Motor neuron (in vitro differentiated cells): ENCODE data around the gene PEX16. TPM values are rescaled to one million over a fixed set of nuclear protein-coding genes. Genes with fewer than 3 reads are reported as not detected.

Experiments
- ATAC-seq, 8 experiments: fragments of 200-7000 bp; cut with Tn5 transposase; replicated peaks in 6 of 8; 2 replicates each; pipeline ENCODE4 v1.8.0; 2021; ENCODE audit warnings: mild to moderate bottlenecking in 8 of 8, moderate library complexity in 8 of 8
- H3K27ac ChIP-seq, 2 donors: fragments of 250-450 bp; sonication (Bioruptor Pico); 2 replicates each; pipeline ENCODE4 v1.9.0; 2021; ENCODE audit warnings: antibody characterized with exemption in 2 of 2, mild to moderate bottlenecking in 2 of 2, moderate library complexity in 1 of 2
- H3K4me1 ChIP-seq, 2 donors: fragments of 250-450 bp; sonication (Bioruptor Pico); replicated peaks in 1 of 2; 2 replicates each; pipeline ENCODE4 v1.6.1; 2021; ENCODE audit warnings: antibody characterized with exemption in 2 of 2, mild to moderate bottlenecking in 2 of 2, moderate library complexity in 1 of 2
- H3K4me3 ChIP-seq, 5 donors: fragments of 250-450 bp; sonication (Bioruptor Pico); 2 replicates each; pipeline ENCODE4 v1.9.0; 2021; ENCODE audit warnings: antibody characterized with exemption in 5 of 5, mild to moderate bottlenecking in 5 of 5, moderate library complexity in 4 of 5
- WGBS, 10 experiments: fragments of 450-650 bp; shearing (Covaris generic); methylation state at CpG; one replicate each; pipeline ENCODE4 v1.0.0; 2022; 5-methylcytosine and 5-hydroxymethylcytosine counted together
- in situ Hi-C, 9 experiments: fragments of 400-800 bp; cut with MboI; loops; one replicate each; pipeline ENCODE4 v1.15.0; 2021; ENCODE audit warnings: low sequenced_read_pairs in 9 of 9, low pct_unique_long_range_greater_than_20kb in 2 of 9; ENCODE audit not compliant: unreplicated experiment in 9 of 9
- total RNA-seq, 8 experiments: library from RNA; unstranded; fragments of 300-600 nt; gene quantifications; 2 replicates each; pipeline versions ENCODE4 v1.2.3 to v1.2.4, GENCODE V29; 2022

PEX16 gene
- total RNA-seq, 8 experiments from 2014 or later, result 22.7 to 51.5 (median 28.6) TPM

- peaks cover 5 to 22% of the 10 kb centered on the region in 2 donors for H3K4me1 ChIP-seq
These were observed 2.3 kb upstream of the PEX16 start for GRCh38 chr11:45919806-45920530.

GRCh38 chr11:45918962-45919675, 1.4 kb upstream of the PEX16 start:
- in situ Hi-C loops, result no loop called here
- Histone ChIP-seq H3K4me3 (peak overlapping the region; percentile 41 to 83 (median 63)), H3K4me1 (peaks cover 5 to 22% of the 10 kb centered on the region in 2 donors), H3K27ac (peak overlapping the region in 1 of 2 donors; percentile 4)
- no peak for ATAC-seq
- 0 to 63% (median 33%) methylated on average over 1 to 6 of the region's 7 CpGs for WGBS, 10 experiments

More at GRCh38 chr11:45919806-45920530, 2.3 kb upstream of the PEX16 start:
- no peak for ATAC-seq
- no peak overlapping the region for H3K4me3 ChIP-seq
- H3K27ac ChIP-seq, result no peak overlapping the region
- in situ Hi-C loops, result no loop called here
- 60 to 100% (median 85%) methylated on average over 1 to 8 of the region's 13 CpGs; no CpG with 5 or more reads in 3 of the 10 experiments for WGBS, 10 experiments

- in situ Hi-C loops, result no loop called here
These were observed 759 bp upstream of the PEX16 start for GRCh38 chr11:45918331-45918941.

GRCh38 chr11:45917286-45917622, 423 bp downstream of the PEX16 start:
- H3K4me3 ChIP-seq, result peak overlapping the region; percentile 41 to 83 (median 63)
- ATAC-seq, result peak in 2 of 8 experiments; percentile 2 to 5
- peak overlapping the region; percentile 90 to 92 for H3K27ac ChIP-seq
- 0 to 7% (median 0%) methylated on average over 1 to 3 of the region's 16 CpGs; no CpG with 5 or more reads in 7 of the 10 experiments for WGBS, 10 experiments
- peaks cover 5 to 19% of the 10 kb centered on the region in 2 donors for H3K4me1 ChIP-seq
- in situ Hi-C loops, result no loop called here

More at GRCh38 chr11:45918331-45918941, 759 bp upstream of the PEX16 start:
- H3K4me1 ChIP-seq, result peaks cover 5 to 22% of the 10 kb centered on the region in 2 donors
- peak overlapping the region; percentile 41 to 83 (median 63) for H3K4me3 ChIP-seq
- peak; percentile 36 to 71 (median 63) for ATAC-seq
- WGBS, 10 experiments, result 0 to 7% (median 1%) methylated on average over 2 to 17 of the region's 38 CpGs; no CpG with 5 or more reads in 3 of the 10 experiments
- peak overlapping the region; percentile 90 to 92 for H3K27ac ChIP-seq

- WGBS, 10 experiments, result 60 to 100% (median 93%) methylated on average over 2 to 8 of the region's 13 CpGs; no CpG with 5 or more reads in 5 of the 10 experiments
- no peak for ATAC-seq
- in situ Hi-C loops, result no loop called here
- Histone ChIP-seq H3K4me3 (no peak overlapping the region), H3K4me1 (peaks cover 5 to 8% of the 10 kb centered on the region in 2 donors), H3K27ac (no peak overlapping the region)
These were observed 2.2 kb downstream of the PEX16 start for GRCh38 chr11:45915446-45915845.

- WGBS, 10 experiments, result 91 to 100% (median 100%) methylated on average over 1 to 4 of the region's 22 CpGs; no CpG with 5 or more reads in 7 of the 10 experiments
- Histone ChIP-seq H3K27ac (no peak overlapping the region), H3K4me3 (no peak overlapping the region), H3K4me1 (peaks cover 5 to 8% of the 10 kb centered on the region in 2 donors)
- no peak for ATAC-seq
- in situ Hi-C loops, result no loop called here
These were observed 3.6 kb downstream of the PEX16 start for GRCh38 chr11:45913942-45914635.

- 80 to 100% (median 100%) methylated on average over 1 to 11 of the region's 19 CpGs; no CpG with 5 or more reads in 5 of the 10 experiments for WGBS, 10 experiments
- in situ Hi-C loops, result no loop called here
- Histone ChIP-seq H3K27ac (no peak overlapping the region), H3K4me1 (peaks cover 5% of the 10 kb centered on the region in 2 donors), H3K4me3 (no peak overlapping the region)
- ATAC-seq, result no peak
These were observed 4.2 kb downstream of the PEX16 start for GRCh38 chr11:45913514-45913913.

GRCh38 chr11:45910623-45911022, 7.1 kb downstream of the PEX16 start:
- Histone ChIP-seq H3K4me1 (no peaks in the 10 kb centered on the region), H3K27ac (no peak overlapping the region), H3K4me3 (no peak overlapping the region)
- peak in 3 of 8 experiments; percentile 29 to 69 (median 52) for ATAC-seq
- in situ Hi-C loops, result no loop called here
- 94 to 100% (median 100%) methylated on average over 1 to 3 of the region's 9 CpGs; no CpG with 5 or more reads in 7 of the 10 experiments for WGBS, 10 experiments

GRCh38 chr11:45909594-45910475, 7.8 kb downstream of the PEX16 start:
- Histone ChIP-seq H3K4me3 (no peak overlapping the region), H3K27ac (no peak overlapping the region), H3K4me1 (no peaks in the 10 kb centered on the region)
- in situ Hi-C loops, result no loop called here
- 70 to 100% (median 78%) methylated on average over 1 to 10 of the region's 32 CpGs; no CpG with 5 or more reads in 5 of the 10 experiments for WGBS, 10 experiments
- peak in 1 of 8 experiments; percentile 1 for ATAC-seq

GRCh38 chr11:45907911-45908370, 9.7 kb downstream of the PEX16 start:
- no peaks in the 10 kb centered on the region for H3K4me1 ChIP-seq
- peak in 2 of 8 experiments; percentile 15 to 28 for ATAC-seq
- H3K4me3 ChIP-seq, result no peak overlapping the region
- WGBS, 10 experiments, result 60 to 90% methylated on average over 1 to 2 of the region's 8 CpGs; no CpG with 5 or more reads in 8 of the 10 experiments
- H3K27ac ChIP-seq, result no peak overlapping the region
- in situ Hi-C loops, result no loop called here

GRCh38 chr11:45906965-45907611, 10.6 kb downstream of the PEX16 start, which contains the start of gene FREY1:
Gene FREY1, minus strand, starts transcription at chr11:45907271. Its CDS starts 26 bp downstream, at chr11:45907245.
- peak in 3 of 8 experiments; percentile 3 to 9 (median 4) for ATAC-seq
- no peak within 1 kb of the TSS for H3K27ac ChIP-seq
- no peaks in the 10 kb centered on the region for H3K4me1 ChIP-seq
- in situ Hi-C loops, result no loop called here
- H3K4me3 ChIP-seq, result no peak within 1 kb of the TSS
- WGBS, 10 experiments, result 70 to 100% (median 83%) methylated on average over 1 to 2 of the region's 18 CpGs; no CpG with 5 or more reads in 7 of the 10 experiments
